Lung (tissue), 13 donors: ENCODE results near the gene ZNF841. TPM values are rescaled to one million over a fixed set of nuclear protein-coding genes. Genes with fewer than 3 reads are reported as not detected.

ENCODE experiments used
- ATAC-seq: fragments of 200-7000 bp; cut with Tn5 transposase; one replicate; pipeline ENCODE4 v1.9.1; 2020; ENCODE audit warnings: moderate number of reproducible peaks; ENCODE audit not compliant: insufficient read depth, low FRiP score
- DNase-seq, 3 donors: peaks; one replicate each; pipeline ENCODE4 v3.0.0-alpha.2; 2013 to 2017
- H3K27ac ChIP-seq, 2 donors: one replicate each; pipeline ENCODE4 v1.5.1; 2013; ENCODE audit warnings: mild to moderate bottlenecking in 2 of 2, moderate library complexity in 2 of 2, control low read depth in 1 of 2, inconsistent platforms in 1 of 2, low read depth in 1 of 2, low read length in 1 of 2
- H3K27me3 ChIP-seq, 3 donors: one replicate each; pipeline ENCODE4 v1.5.1; 2013; ENCODE audit warnings: low read length in 2 of 3; ENCODE audit not compliant: control insufficient read depth in 3 of 3, insufficient read depth in 3 of 3
- H3K36me3 ChIP-seq, 4 donors: one replicate each; pipeline ENCODE4 v1.5.1; 2013; ENCODE audit warnings: low read length in 4 of 4, mild to moderate bottlenecking in 1 of 4, moderate library complexity in 1 of 4; ENCODE audit not compliant: control insufficient read depth in 4 of 4, insufficient read depth in 4 of 4
- H3K4me1 ChIP-seq, 5 donors: one replicate each; pipeline ENCODE4 v1.5.1; 2013; ENCODE audit warnings: low read length in 5 of 5, mild to moderate bottlenecking in 2 of 5, moderate library complexity in 1 of 5; ENCODE audit not compliant: control insufficient read depth in 5 of 5, insufficient read depth in 5 of 5
- H3K4me3 ChIP-seq: one replicate; pipeline ENCODE4 v1.5.1; 2013; ENCODE audit warnings: mild to moderate bottlenecking, control low read depth, moderate library complexity
- H3K9ac ChIP-seq, 2 donors: one replicate each; pipeline ENCODE4 v1.5.1; 2013; ENCODE audit warnings: low read length in 2 of 2, control low read depth in 1 of 2; ENCODE audit not compliant: insufficient read depth in 1 of 2
- H3K9me3 ChIP-seq, 4 donors: one replicate each; pipeline ENCODE4 v1.5.1; 2013; ENCODE audit warnings: low read length in 3 of 4, mild to moderate bottlenecking in 1 of 4, moderate library complexity in 1 of 4; ENCODE audit not compliant: control insufficient read depth in 4 of 4, insufficient read depth in 3 of 4
- WGBS, 2 donors: extraction: QIAGEN DNeasy Blood & Tissue Kit; methylation state at CpG; one replicate each; pipeline ENCODE4 v1.1.7; 2013; 5-methylcytosine and 5-hydroxymethylcytosine counted together
- polyA plus RNA-seq, 2 donors: library from polyadenylated mRNA; stranded (reverse); fragments of 200-250 nt; gene quantifications; one replicate each; pipeline ENCODE4 v1.2.1, GENCODE V29; 2013
- small RNA-seq: library from RNA; depleted of rRNA; stranded (forward); fragments of <200 nt; gene quantifications from one replicate; pipeline ENCODE3, GENCODE V24; 2014; ENCODE audit warnings: low replicate concordance
- total RNA-seq, 2 donors: library from RNA; depleted of rRNA in 1 of 2; stranded (reverse); fragments of >200 nt in 1 of 2; gene quantifications; one replicate each; pipeline ENCODE4 v1.2.1, GENCODE V29; 2014 to 2021
- TF ChIP-seq, protein P1 (sequence below): IDR thresholded peaks from 2 replicates; pipeline ENCODE4 v1.5.1; 2012; ENCODE audit warnings: mild to moderate bottlenecking; ENCODE audit errors: control extremely low read depth, extremely low read depth
- donor health status: control.
- donor health status: control.
- donor health status: Bipolar disorder and iron deficiency.
- donor health status: healthy.
- donor health status: DM: yes; HTN: yes; CAD: no.

The ZNF841 gene
- total and polyA plus RNA-seq, 4 donors: 5.5 to 30.4 (median 15.8) TPM

GRCh38 chr19:52022193-52022592, 73.4 kb downstream of the ZNF841 start:
- Histone ChIP-seq H3K4me1 (peaks cover 0 to 8% (median 2%) of the 10 kb centered on the region in 5 donors), H3K9me3 (peaks cover 5 to 45% (median 30%) of the 10 kb centered on the region in 4 donors), H3K27me3 (no peaks in the 10 kb centered on the region), H3K36me3 (peaks cover 48 to 81% (median 62%) of the 10 kb centered on the region in 4 donors), H3K9ac (no peak overlapping the region), H3K4me3 (no peak overlapping the region), H3K27ac (no peak overlapping the region)
- WGBS, 2 donors: 98% methylated on average over 15 of the region's 15 CpGs
- DNase-seq (no peak), ATAC-seq (no peak)
- TF ChIP-seq, protein P1, sequence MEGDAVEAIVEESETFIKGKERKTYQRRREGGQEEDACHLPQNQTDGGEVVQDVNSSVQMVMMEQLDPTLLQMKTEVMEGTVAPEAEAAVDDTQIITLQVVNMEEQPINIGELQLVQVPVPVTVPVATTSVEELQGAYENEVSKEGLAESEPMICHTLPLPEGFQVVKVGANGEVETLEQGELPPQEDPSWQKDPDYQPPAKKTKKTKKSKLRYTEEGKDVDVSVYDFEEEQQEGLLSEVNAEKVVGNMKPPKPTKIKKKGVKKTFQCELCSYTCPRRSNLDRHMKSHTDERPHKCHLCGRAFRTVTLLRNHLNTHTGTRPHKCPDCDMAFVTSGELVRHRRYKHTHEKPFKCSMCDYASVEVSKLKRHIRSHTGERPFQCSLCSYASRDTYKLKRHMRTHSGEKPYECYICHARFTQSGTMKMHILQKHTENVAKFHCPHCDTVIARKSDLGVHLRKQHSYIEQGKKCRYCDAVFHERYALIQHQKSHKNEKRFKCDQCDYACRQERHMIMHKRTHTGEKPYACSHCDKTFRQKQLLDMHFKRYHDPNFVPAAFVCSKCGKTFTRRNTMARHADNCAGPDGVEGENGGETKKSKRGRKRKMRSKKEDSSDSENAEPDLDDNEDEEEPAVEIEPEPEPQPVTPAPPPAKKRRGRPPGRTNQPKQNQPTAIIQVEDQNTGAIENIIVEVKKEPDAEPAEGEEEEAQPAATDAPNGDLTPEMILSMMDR: no peak

- ATAC-seq (no peak), DNase-seq (no peak)
- H3K4me3 ChIP-seq: no peak overlapping the region
- 96 to 97% methylated on average over 4 of the region's 4 CpGs for WGBS, 2 donors
- H3K27me3 ChIP-seq: no peaks in the 10 kb centered on the region
- H3K9me3 ChIP-seq: peaks cover 10 to 47% (median 42%) of the 10 kb centered on the region in 4 donors
- no peak overlapping the region for H3K27ac ChIP-seq
- no peak overlapping the region for H3K9ac ChIP-seq
- TF ChIP-seq, protein P1: no peak
- H3K4me1 ChIP-seq: peaks cover 0 to 5% (median 0%) of the 10 kb centered on the region in 5 donors
- peaks cover 59 to 86% (median 76%) of the 10 kb centered on the region in 4 donors for H3K36me3 ChIP-seq
Measured at GRCh38 chr19:52020506-52020905, 75.1 kb downstream of the ZNF841 start.

Small RNA genes lying within 50 kb of the gene (small RNA-seq; reads per million reads assigned to genes)
- gene RPL37P23: 0.10 reads per million

Other genes with a start within 250 kb of the ZNF841 start
- 10 to 100 TPM in 1 of 2 donors, 1 to 10 TPM in 1; 6.3 to 39.2 TPM for gene ZNF577, start 207.8 kb downstream of the ZNF841 start, total RNA-seq
- gene ZNF577, start 207.8 kb downstream of the ZNF841 start, polyA plus RNA-seq: 10 to 100 TPM in 1 of 2 donors, 1 to 10 TPM in 1; 5.0 to 13.1 TPM
- gene ZNF649, start 190.7 kb downstream of the ZNF841 start, total RNA-seq: 10 to 100 TPM in 1 of 2 donors, 1 to 10 TPM in 1; 9.1 to 22.1 TPM
- 1 to 10 TPM; 4.6 to 4.9 TPM for gene ZNF649, start 190.7 kb downstream of the ZNF841 start, polyA plus RNA-seq
- gene ZNF613, start 168.3 kb downstream of the ZNF841 start, total RNA-seq: 10 to 100 TPM in 1 of 2 donors, 1 to 10 TPM in 1; 5.1 to 10.1 TPM
- gene ZNF613, start 168.3 kb downstream of the ZNF841 start, polyA plus RNA-seq: 1 to 10 TPM; 2.8 to 2.9 TPM
- gene ZNF350, start 108.9 kb downstream of the ZNF841 start, total RNA-seq: 10 to 100 TPM in 1 of 2 donors, 1 to 10 TPM in 1; 8.7 to 14.4 TPM
- 1 to 10 TPM; 7.3 to 8.2 TPM for gene ZNF350, start 108.9 kb downstream of the ZNF841 start, polyA plus RNA-seq
- gene ZNF615, start 87.6 kb downstream of the ZNF841 start, total RNA-seq: 10 to 100 TPM in 1 of 2 donors, 1 to 10 TPM in 1; 7.5 to 39.9 TPM
- gene ZNF615, start 87.6 kb downstream of the ZNF841 start, polyA plus RNA-seq: 1 to 10 TPM; 3.0 to 3.4 TPM
- 10 to 100 TPM in 1 of 2 donors, 1 to 10 TPM in 1; 6.7 to 15.1 TPM for gene ZNF614, start 67.4 kb downstream of the ZNF841 start, total RNA-seq
- gene ZNF614, start 67.4 kb downstream of the ZNF841 start, polyA plus RNA-seq: 1 to 10 TPM; 3.0 to 3.6 TPM
- gene ZNF432, start 46.9 kb downstream of the ZNF841 start, total RNA-seq: 10 to 100 TPM; 10.9 to 17.0 TPM
- gene ZNF432, start 46.9 kb downstream of the ZNF841 start, polyA plus RNA-seq: 10 to 100 TPM in 1 of 2 donors, 1 to 10 TPM in 1; 2.8 to 14.9 TPM
- 10 to 100 TPM in 1 of 2 donors, 1 to 10 TPM in 1; 7.2 to 18.0 TPM for gene ZNF616, start 44.2 kb upstream of the ZNF841 start, total RNA-seq
- gene ZNF616, start 44.2 kb upstream of the ZNF841 start, polyA plus RNA-seq: 1 to 10 TPM; 2.6 to 3.3 TPM
- 10 to 100 TPM; 15.1 to 20.6 TPM for gene ZNF836, start 75.9 kb upstream of the ZNF841 start, total RNA-seq
- gene ZNF836, start 75.9 kb upstream of the ZNF841 start, polyA plus RNA-seq: 1 to 10 TPM; 3.0 to 4.3 TPM
- 100 to 1,000 TPM; 201 to 250 TPM for gene PPP2R1A, start 94.3 kb upstream of the ZNF841 start, total RNA-seq
- gene PPP2R1A, start 94.3 kb upstream of the ZNF841 start, polyA plus RNA-seq: 100 to 1,000 TPM; 117 to 138 TPM
- 10 to 100 TPM; 11.5 to 14.9 TPM for gene ZNF766, start 173.8 kb upstream of the ZNF841 start, total RNA-seq
- gene ZNF766, start 173.8 kb upstream of the ZNF841 start, polyA plus RNA-seq: 1 to 10 TPM; 3.2 to 5.4 TPM
- 10 to 100 TPM in 1 of 2 donors, 1 to 10 TPM in 1; 8.3 to 10.9 TPM for gene ZNF480, start 201.4 kb upstream of the ZNF841 start, total RNA-seq
- gene ZNF480, start 201.4 kb upstream of the ZNF841 start, polyA plus RNA-seq: 10 to 100 TPM in 1 of 2 donors, 1 to 10 TPM in 1; 3.5 to 10.8 TPM
- 1 to 10 TPM; 1.4 to 9.4 TPM for gene ZNF610, start 240.5 kb upstream of the ZNF841 start, total RNA-seq
- gene ZNF610, start 240.5 kb upstream of the ZNF841 start, polyA plus RNA-seq: 1 to 10 TPM in 1 of 2 donors, under 1 TPM in 1; 0.96 to 1.3 TPM